Heart right ventricle (tissue), 16 donors: ENCODE results near the gene FBXO24. TPM values are rescaled to one million over a fixed set of nuclear protein-coding genes. Genes with fewer than 3 reads are reported as not detected.

Source experiments
- ATAC-seq, 8 donors: fragments of 200-7000 bp; cut with Tn5 transposase; one replicate each; pipeline ENCODE4 v1.9.1; 2020; ENCODE audit warnings: mild to moderate bottlenecking in 8 of 8, moderate library complexity in 8 of 8, moderate number of reproducible peaks in 1 of 8
- DNase-seq, 2 donors: peaks; one replicate each; pipeline ENCODE4 v3.0.0-alpha.2; 2020
- H3K27ac ChIP-seq, 10 donors: fragments of 200-600 bp; sonication (generic) in 2 of 10; one replicate each; pipeline versions ENCODE4 v1.5.0 to v1.8.0; 2020 to 2022; ENCODE audit warnings: mild to moderate bottlenecking in 3 of 10
- H3K27me3 ChIP-seq, 7 donors: fragments of 200-600 bp; one replicate each; pipeline ENCODE4 v1.8.0; 2021 to 2022; ENCODE audit warnings: mild to moderate bottlenecking in 2 of 7
- H3K36me3 ChIP-seq, 9 donors: fragments of 200-600 bp; sonication (generic) in 1 of 9; one replicate each; pipeline versions ENCODE4 v1.5.0 to v1.8.0; 2020 to 2022; ENCODE audit warnings: mild to moderate bottlenecking in 2 of 9
- H3K4me1 ChIP-seq, 9 donors: fragments of 200-600 bp; sonication (generic) in 1 of 9; one replicate each; pipeline versions ENCODE4 v1.5.0 to v1.8.0; 2020 to 2022; ENCODE audit warnings: mild to moderate bottlenecking in 4 of 9
- H3K4me3 ChIP-seq, 10 donors: fragments of 200-600 bp; sonication (generic) in 2 of 10; one replicate each; pipeline versions ENCODE4 v1.5.0 to v1.8.0; 2020 to 2022; ENCODE audit warnings: mild to moderate bottlenecking in 7 of 10, moderate library complexity in 2 of 10
- H3K9me3 ChIP-seq, 11 donors: fragments of 200-600 bp in 10 of 11; sonication (generic) in 2 of 11; one replicate each; pipeline versions ENCODE4 v1.5.0 to v1.8.0; 2013 to 2022; ENCODE audit warnings: mild to moderate bottlenecking in 2 of 11, control low read depth in 1 of 11, moderate library complexity in 1 of 11
- CTCF ChIP-seq, 9 donors: fragments of 200-600 bp; sonication (generic) in 2 of 9; IDR thresholded peaks; one replicate each; pipeline versions ENCODE4 v1.5.0 to v1.8.0; 2021 to 2022; ENCODE audit warnings: antibody characterized with exemption in 9 of 9, mild to moderate bottlenecking in 5 of 9, moderate library complexity in 1 of 9
- WGBS, 2 donors: extraction: QIAGEN DNeasy Blood & Tissue Kit; methylation state at CpG; one replicate each; pipeline ENCODE4 v1.1.7; 2013; ENCODE audit warnings: inconsistent platforms in 1 of 2; 5-methylcytosine and 5-hydroxymethylcytosine counted together
- intact Hi-C, 10 donors: fragments of 100-400 bp; cut with DNase I; formaldehyde crosslinking; loops; one replicate each; pipeline versions ENCODE4 v1.11.1 to v1.14.2; 2022
- polyA plus RNA-seq, 2 donors: library from polyadenylated mRNA; stranded (reverse); fragments of 200-250 nt; gene quantifications; one replicate each; pipeline ENCODE4 v1.2.3, GENCODE V29; 2013
- total RNA-seq, 10 donors: library from RNA; stranded (reverse); fragmentation: NEBNext Ultra II Directional in 3 of 10; extraction: Animal tissue kit (Norgen Biotek cat#: 25700) in 3 of 10; gene quantifications; one replicate each; pipeline versions ENCODE4 v1.2.1 to v1.2.4, GENCODE V29; 2021 to 2023
- donor health status: Arrhythmogenic right ventricular cardiomyopathy.
- donor health status: ischemic (EF 13 %, LVEDD 7.1; RV severe dilation, severe dysfunction).
- donor health status: healthy with polysubstance abuse.
- donor health status: DM: no; HTN: yes; CAD: no.
- donor health status: DM: no; HTN: no; CAD: no.
- donor health status: ischemic (EF 25% LVEDD 6.9; RV normal size, moderate dysfunction).
- donor health status: ischemic (EF 25% LVEDD 5.7; RV mildly dilated, moderate dysfunction).
- donor health status: healthy.
- donor health status: DM: yes; HTN: yes; CAD: no.
- donor health status: Ischemic cardiomyopathy.
- donor health status: ischemic (EF 35%, LVEDD 5.7; RV mildly dilated, moderate dysfunction).
- donor health status: nonischemic (EF 11% LVEDD 7.7; RV severe dilation, severe dysfunction).
- donor health status: DM: yes; HTN: yes; CAD: no.
- donor health status: PGD.
- donor health status: ischemic (EF 29% LVEDD 5.4; RV normal size, mild dysfunction).
- donor health status: nonischemic (EF 23%, LVEDD 6.1; RV moderate dilation, normal function).

The FBXO24 gene
- total and polyA plus RNA-seq, 12 donors = 0.15 to 0.73 (median 0.40) TPM; not detected in 2

GRCh38 chr7:100620804-100621203 is 34.7 kb downstream of the FBXO24 start:
- 94 to 95% methylated on average over 23 of the region's 23 CpGs for WGBS, 2 donors
- intact Hi-C loops = no loop called here
- no peaks in the 10 kb centered on the region for H3K4me1 ChIP-seq
- DNase-seq (no peak), ATAC-seq (no peak)
- no peak overlapping the region for H3K27ac ChIP-seq
- no peaks in the 10 kb centered on the region for H3K27me3 ChIP-seq
- TF ChIP-seq CTCF (IDR thresholded peaks at IDR 0.05) = no peak
- H3K4me3 ChIP-seq = no peak overlapping the region
- no peaks in the 10 kb centered on the region for H3K9me3 ChIP-seq
- H3K36me3 ChIP-seq = peaks cover 0 to 8% (median 0%) of the 10 kb centered on the region in 9 donors

- DNase-seq = no peak
- intact Hi-C loops = no loop called here
Observed at GRCh38 chr7:100621554-100621953, 35.4 kb downstream of the FBXO24 start.

GRCh38 chr7:100623951-100624824 is 38.1 kb downstream of the FBXO24 start:
- Histone ChIP-seq H3K4me3 (no peak overlapping the region), H3K9me3 (no peaks in the 10 kb centered on the region), H3K27me3 (no peaks in the 10 kb centered on the region), H3K27ac (no peak overlapping the region), H3K36me3 (peaks cover 0 to 7% (median 0%) of the 10 kb centered on the region in 9 donors), H3K4me1 (peaks cover 3 to 12% (median 9%) of the 10 kb centered on the region in 9 donors)
- intact Hi-C loops = no loop called here
- no peak for TF ChIP-seq CTCF (IDR thresholded peaks at IDR 0.05)
- ATAC-seq (no peak), DNase-seq (no peak)
- 82 to 91% methylated on average over 15 of the region's 15 CpGs for WGBS, 2 donors

More at GRCh38 chr7:100621554-100621953, 35.4 kb downstream of the FBXO24 start:
- H3K4me3 ChIP-seq = no peak overlapping the region
- no peak for ATAC-seq
- 84 to 85% methylated on average over 8 of the region's 8 CpGs for WGBS, 2 donors
- H3K27ac ChIP-seq = no peak overlapping the region
- H3K4me1 ChIP-seq = peaks cover 0 to 7% (median 4%) of the 10 kb centered on the region in 9 donors
- no peaks in the 10 kb centered on the region for H3K27me3 ChIP-seq
- TF ChIP-seq CTCF (IDR thresholded peaks at IDR 0.05) = no peak
- peaks cover 0 to 7% (median 0%) of the 10 kb centered on the region in 9 donors for H3K36me3 ChIP-seq
- no peaks in the 10 kb centered on the region for H3K9me3 ChIP-seq

- no peak for DNase-seq
- Histone ChIP-seq H3K27me3 (peaks cover 0 to 5% (median 0%) of the 10 kb centered on the region in 7 donors), H3K4me3 (peak overlapping the region in 7 of 10 donors; percentile 24 to 53 (median 43)), H3K9me3 (no peaks in the 10 kb centered on the region), H3K27ac (no peak overlapping the region), H3K4me1 (peaks cover 3 to 12% (median 9%) of the 10 kb centered on the region in 9 donors), H3K36me3 (peaks cover 0 to 3% (median 0%) of the 10 kb centered on the region in 9 donors)
- ATAC-seq = no peak
- 17 to 21% methylated on average over 3 of the region's 3 CpGs for WGBS, 2 donors
- intact Hi-C loops = loop anchor here in 1 of 10 donors (5.0 kb wide), 1 partner anchor 46 kb away; the partner anchor contains the start of gene GNB2
- TF ChIP-seq CTCF (IDR thresholded peaks at IDR 0.05) = no peak
Observed at GRCh38 chr7:100626055-100626454, 39.9 kb downstream of the FBXO24 start.
